ENCODE measurements around the gene JPH3.
"Not testable (repeated sequence)": the region's sequence is repeated elsewhere in the genome, so short reads cannot be mapped to it uniquely, and the experiment has no call there.

JPH3 gene

DNA sequence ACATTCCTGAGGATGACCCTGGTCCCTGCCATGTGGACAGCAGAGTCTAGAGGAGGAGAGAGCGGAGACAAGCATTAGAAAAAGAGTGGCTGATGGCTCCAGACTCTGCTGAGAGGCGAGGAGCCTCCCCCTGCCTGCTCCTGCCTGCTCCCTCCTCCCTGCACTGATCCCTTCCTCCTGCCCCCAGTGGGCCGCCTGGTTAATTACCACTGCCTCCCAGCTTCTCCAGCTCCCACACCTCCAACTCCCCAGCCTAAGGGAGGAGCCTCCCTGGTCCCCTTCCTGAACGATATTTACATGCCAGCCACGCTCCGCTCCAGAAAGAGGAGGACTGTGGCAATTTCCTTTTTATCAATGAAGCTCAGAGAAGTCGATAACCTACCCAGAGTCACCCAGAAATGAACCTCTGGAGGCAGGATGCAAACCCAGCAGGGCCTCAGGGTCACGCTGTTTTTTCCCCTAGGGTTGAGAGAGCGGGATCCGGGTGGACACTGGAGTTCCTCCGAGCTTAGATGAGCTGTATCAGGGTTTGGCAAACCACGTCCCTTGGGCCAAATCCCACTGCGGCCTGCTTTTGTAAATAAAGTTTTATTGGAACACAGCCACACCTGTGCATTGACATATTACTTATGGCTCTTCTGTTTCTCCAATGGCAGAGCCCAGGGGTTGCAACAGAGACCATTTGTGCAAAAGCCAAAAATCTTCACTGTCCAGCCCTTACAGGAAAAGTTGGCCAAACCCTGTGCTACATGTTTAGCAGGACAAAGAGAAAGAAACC is 27.1 kb upstream of the JPH3 start:
- DNase-seq (ENCODE audit: low spot score): no peak

DNA sequence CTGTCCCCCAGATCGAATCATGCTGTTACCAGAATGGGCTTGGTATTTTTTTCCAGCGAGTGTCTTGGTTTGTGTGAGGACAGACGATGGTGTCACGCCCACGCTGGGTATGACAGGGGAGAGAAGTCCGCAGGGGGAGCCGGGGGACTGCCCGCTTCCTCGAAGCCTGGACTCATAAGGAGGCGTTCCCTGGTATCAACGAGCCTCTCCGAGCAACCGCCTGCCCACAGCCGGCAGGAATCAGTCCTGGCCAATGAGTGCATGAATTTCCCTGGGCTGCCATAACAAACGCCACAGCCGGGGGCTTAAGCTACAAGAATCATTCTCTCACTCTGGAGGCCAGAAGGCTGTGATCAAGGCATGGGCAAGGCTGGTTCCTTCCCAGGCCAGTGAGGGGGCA is 26.1 kb upstream of the JPH3 start:
- no peak for DNase-seq (ENCODE audit: low spot score)

DNA sequence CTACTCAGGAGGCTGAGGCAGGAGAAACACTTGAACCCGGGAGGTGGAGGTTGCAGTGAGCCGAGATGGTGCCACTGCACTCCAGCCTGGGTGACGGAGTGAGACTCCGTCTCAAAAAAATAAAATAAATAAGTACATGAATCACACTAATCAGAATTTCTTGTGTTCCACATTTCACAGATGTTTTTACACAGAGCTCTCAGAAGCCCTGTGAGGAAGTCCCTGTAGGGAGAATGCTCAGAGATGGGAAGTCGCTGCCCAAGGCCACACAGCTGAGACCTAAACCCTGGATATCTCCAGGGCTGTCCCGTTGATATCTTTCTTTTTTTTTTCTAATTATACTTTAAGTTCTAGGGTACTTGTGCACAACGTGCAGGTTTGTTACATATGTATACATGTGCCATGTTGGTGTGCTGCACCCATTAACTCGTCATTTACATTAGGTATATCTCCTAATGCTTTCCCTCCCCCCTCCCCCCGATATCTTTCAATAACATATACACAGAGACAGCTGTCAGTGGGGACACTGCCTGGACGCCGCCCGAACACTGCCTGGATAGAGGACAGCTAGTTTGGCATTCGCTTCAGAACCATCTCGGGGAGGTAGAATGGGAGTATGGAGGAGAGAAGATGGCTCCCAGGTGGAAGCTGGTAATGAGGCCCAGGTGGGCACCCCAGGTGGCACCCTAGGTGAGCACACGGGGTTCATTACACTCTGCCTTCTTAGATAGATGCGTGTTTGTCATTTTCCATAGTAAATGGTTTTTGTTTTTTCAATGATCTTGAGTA is 24.0 kb upstream of the JPH3 start:
- not testable (repeated sequence) for DNase-seq (ENCODE audit: low spot score)

DNA sequence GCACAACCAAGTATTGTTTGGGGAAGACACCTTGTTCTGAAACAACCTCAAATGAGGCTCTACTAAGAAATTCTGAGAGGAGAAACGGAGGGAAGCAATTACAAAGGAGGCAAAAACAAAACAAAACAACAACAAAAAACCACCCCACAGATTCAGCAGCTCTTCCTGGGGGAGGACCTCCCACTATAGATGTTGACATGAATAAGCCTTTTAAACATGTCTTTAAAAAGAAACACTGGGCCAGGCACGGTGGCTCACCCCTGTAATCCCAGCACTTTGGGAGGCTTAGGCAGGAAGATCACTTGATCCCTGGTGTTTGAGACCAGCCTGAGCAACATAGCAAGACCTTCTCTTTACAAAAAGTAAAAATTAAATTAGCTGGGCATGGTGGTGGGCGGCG is 22.6 kb upstream of the JPH3 start:
- DNase-seq (ENCODE audit: low spot score): no peak

DNA sequence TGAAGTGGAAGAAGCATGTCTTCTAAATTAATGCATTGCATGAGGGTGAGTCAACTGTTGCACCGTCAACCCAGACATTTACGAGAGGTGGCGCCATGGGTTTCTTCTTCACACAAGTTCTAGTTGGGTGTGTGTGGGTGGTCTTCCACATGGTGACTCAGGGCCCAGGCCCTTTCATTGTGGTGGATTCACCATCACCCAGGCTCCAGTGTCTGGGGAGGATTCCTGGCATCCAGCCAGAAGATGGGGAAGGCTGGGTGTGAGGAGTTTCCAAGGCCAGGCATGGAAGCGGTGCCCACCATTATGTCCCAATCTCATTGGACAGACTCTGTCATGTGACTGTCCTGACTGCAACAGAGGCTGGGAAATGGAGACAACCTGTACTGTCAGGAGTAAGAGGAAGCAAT is 21.4 kb upstream of the JPH3 start:
- no peak for DNase-seq (ENCODE audit: low spot score)

DNA sequence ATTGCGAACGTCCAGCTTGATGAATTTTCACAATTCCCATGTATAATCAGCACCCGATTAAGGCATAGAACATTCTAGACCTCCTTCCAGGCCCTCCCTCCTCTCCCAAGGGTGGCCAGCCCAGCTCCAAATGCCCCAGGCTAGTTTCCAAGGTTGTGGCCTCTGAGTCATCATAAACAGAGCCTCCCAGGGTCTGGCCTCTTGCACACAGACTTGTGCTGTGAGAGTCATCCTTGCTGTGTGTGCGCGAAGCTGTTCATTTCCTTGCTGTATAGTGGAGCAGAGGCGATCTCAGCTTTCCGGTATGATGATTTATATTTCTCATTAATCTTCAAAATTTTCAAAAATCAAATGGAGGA is 20.5 kb upstream of the JPH3 start:
- DNase-seq (ENCODE audit: low spot score): no peak

DNA sequence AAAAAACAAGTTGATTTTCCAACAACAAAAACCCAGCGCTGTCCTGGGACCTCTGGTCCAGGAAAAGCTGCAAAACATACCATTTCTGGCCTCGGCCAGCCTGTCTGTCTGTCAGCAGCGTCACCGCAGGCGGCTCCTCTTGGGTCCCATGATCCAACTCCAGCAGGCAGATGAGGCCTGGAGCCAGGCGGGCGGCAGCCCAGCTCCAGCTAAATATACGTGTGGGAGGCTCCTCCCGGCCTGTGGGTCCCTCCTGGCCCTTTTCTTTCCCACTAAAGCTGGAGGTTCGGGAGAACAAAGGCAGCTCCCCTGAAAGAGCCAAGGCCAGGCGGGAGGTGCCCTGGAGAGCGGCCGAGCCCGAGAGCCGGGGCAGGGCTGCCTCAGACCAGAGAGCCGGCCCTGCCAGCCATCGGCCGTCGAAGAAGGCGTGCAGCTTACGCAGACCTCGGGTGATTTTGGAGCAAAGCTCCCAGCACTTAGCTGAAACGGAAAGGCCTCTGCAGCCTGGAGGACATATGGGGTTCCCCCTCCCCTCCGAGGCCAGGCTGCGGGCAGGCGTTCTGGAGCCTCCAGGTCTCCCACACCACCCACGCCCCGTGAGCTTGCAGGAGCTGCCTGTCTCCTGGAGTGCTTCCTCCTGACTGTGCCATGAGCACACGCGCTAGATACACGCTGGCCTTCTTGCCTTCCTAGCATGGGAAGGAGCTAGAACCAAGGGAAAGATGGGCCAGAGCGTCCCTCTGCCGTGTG is 19.9 kb upstream of the JPH3 start:
- no peak for DNase-seq (ENCODE audit: low spot score)

DNA sequence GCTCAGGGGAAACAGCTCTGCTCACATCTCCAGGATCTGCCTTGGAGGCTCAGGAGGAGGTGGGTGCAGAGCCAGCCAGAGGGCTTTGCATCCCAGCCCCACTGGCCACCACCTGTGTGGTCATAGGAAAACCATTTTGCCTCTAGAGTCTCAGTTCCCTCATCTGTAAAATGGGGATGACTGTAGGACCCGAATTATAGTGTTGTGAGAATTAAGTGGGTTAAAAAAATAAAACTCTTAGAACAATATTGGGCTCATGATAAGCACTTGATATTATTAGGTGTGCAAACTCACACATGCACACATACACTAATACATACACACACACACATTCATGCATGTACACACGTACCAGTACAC is 19.4 kb upstream of the JPH3 start:
- no peak for DNase-seq (ENCODE audit: low spot score)

DNA sequence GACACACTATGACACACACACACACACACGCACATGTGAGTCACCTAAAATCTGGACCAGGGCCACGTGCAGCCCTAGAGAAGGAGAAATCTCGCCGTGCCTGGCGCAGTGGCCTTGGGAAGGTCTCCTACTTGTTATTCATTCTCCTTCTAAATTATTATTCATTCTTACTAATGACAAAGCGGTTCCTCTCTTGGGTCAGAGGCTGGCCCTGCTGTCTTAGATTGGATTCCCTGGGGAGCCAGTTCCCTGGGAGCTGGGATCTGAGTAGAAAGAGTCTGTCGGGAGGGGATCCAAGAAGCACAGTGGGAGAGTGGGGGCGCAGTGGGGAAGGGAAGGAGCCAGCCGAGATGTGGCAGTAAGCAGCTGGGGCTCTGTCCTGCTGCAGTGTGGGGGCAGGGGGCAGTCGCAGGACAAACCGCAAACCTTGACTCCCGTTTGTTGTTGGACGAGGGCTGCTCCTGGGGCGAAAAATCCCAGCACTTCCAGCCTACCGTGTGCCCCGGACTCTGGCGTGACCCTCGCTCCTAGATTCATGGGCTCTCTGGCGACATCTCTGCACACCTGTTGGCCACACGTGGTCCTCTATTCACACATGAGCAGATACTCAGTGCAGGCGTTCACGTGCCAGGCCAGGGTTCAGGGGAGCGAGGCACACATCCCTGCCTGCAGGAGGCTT is 18.7 kb upstream of the JPH3 start:
- DNase-seq (ENCODE audit: low spot score): no peak

DNA sequence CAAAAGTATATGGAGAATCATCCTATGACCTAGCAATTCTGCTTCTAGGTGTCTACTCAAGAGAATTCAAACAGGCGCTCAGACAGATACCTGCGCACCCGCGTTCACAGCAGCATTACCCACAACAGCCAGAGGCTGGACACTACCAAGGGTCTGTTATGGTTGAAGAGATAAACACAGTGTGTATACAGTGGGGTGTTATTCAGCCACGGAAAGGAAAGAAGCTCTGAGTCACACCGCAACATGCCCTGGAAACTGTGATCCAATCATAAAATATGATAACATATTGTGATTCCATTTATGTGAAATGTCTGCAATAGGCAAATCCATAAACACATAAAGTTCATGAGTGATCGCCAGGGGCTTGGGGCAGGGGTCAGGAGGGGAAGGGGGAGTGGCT is 18.0 kb upstream of the JPH3 start:
- DNase-seq (ENCODE audit: low spot score): no peak

DNA sequence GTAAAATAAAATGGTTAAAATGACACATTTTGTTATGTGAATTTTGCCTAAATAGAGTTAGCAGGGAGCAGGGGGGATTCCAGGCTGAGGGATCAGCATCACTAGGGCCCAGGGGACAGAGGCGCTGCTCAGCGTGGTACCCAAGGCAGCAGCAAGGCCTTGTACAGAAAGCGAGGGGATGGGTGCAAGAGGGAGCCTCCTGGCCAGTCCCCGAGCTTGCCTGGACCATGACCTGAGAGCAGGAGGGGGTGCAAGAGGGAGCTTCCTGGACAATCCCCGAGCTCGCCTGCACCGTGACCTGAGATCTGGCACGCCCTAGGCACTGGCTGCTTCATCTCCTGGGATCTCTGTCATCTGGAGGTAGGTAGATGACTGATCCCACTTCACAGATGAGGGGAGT is 17.3 kb upstream of the JPH3 start:
- DNase-seq (ENCODE audit: low spot score): no peak

DNA sequence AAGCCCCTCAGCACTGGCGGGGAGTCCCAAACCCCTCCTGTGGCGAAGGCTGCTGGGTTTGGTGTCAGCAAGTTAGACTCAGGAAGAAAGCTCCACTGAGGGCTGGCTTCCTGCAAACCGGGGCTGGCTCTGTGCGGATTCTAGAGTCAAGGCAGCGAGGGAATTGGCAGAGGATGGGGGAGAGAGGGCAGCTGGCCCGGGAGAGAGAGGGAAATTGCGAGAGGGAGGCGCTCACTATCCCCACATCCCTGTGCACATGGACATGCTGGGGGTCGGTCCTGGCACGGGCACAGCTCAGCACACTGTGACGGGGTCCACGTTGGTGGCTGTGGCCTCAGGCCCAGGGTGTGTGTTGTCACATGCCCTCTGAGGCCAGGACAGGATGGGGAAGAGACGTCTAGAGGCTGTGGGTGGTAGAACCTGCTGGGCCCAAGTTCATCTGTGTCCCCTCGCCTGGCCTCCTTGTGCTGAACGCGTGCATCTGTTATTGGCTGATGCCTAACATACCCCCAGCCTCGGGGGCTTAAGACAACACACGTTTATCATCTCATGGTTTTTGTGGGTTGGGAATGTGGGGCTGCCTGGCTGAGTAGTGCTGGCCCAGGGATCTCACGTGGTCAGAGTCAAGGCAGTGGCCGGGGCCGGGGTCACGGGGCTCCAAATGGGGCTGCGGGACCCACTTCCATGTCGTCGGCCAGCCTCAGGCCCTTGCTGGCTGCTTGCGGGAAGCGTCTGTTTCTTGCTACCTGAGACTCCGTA is 16.7 kb upstream of the JPH3 start:
- no peak for DNase-seq (ENCODE audit: low spot score)

DNA sequence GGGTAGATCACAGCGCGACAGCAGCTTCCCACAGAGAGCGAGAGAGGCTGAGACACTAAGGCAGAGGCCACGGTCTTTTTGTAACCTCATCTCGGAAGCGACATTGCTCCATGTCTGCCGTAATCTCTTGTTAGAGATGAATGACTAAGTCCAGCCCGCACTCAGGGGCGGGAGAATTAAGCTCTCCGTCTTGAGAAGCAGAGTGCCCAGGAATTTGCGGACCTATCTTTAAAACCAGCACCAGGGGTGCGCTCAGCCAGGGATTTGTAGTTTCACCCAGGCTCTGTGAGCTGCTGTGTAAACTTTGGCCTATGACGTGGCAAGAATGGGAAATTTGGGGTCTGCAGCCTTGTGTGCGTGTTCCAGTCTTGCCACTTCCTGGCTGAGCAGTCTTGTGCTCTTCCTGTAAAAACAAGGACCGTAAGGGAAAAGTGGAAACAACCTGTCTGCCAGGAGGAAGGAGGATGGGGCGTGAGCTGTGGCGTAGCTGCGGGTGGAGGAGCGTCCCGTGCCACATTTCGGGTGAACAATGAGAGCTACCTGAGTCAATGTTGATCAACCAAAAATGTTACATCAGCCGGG is 16.0 kb upstream of the JPH3 start:
- no peak for DNase-seq (ENCODE audit: low spot score)

DNA sequence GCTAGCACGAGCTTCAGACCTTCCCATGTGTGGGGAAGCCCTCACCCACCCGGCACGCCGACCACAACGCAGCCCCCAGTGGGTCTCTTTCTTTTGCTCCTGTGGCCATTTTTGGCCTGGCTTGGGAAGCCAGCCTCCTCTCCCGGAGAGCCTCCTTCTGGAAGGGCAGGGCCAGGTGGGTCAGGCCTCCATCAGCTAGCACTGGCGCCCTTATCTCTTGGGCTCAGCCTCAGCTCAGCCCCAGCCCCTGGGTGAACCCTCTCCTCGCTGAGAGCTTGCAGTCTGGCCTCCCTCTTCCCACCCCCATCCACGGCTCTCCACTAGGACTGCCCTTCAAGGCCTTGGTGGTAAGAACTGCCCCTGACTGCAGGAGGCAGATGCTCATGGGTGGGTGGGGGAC is 14.7 kb upstream of the JPH3 start:
- DNase-seq (ENCODE audit: low spot score): no peak

DNA sequence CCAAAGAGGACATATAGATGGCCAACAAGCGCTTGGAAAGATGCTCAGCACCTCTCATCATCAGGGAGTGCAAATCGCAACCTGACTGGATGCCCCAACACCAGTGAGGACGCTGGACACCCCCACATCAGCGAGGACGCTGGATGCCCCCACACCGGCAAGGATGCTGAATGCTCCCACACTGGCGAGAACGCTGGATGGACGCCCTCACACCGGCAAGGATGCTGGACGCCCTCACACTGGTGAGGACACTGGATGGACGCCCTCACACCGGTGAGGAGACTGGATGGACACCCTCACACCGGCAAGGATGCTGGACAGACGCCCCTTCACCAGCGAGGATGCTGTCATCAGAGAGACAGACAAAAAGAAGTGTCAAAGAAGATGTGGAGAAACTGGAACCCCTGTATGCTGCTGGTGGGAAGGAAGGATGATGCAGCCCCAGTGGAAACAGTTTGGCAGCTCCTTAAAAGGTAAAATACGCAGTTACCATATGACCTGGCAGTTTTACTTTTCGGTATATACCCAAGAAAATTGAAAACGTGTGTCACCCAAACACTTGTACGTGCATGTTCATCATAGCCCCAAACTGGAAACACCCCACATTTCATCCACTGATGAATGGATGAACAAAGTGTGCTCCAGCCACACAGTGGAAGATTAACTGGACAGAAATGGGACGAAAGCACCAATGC is 10.1 kb upstream of the JPH3 start:
- no peak for DNase-seq (ENCODE audit: low spot score)

DNA sequence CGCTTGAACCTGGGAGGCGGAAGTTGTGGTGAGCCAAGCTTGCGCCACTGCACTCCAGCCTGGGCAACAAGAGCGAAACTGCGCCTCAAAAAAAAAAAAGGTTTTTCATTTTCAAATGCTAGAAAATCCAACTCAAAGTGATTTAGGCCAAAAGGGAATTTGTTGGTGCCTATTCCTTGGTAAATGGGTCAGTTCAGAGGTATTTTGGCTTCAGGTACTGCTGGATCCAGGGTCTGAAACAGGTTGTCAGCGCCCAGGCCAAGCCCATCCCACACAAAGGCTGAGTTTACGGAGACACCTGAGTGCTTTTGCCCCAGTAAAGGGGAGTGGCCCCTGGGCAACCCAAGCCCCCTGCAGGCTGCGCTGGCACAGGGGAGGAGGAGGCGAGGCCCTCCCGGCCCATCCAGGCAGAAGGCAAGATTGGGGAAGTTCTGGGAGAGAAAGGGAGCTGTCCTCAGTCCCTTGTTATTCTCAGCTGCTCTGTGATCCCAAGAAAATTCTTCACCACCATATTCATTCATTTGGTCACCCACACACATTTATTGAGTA is 8.5 kb upstream of the JPH3 start:
- no peak for DNase-seq (ENCODE audit: low spot score)

DNA sequence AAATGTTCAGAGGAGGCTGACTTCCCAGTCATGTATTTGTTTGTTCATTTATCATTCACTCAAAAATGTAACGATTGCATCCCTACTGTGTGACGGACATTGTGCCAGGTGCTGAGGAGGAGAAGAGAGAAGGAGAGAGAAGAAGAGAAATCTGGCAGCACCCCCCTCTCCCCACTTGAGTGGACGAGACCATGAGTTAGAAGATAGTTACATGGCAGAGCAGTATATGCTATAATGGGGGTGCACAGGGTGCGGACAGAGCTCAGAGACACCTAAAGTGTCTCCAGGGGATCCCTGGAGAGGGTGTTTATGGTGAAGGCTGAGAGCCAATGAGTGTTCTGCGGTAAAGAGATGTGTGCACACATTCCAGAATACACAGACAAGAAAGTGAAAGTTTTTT is 6.6 kb upstream of the JPH3 start:
- DNase-seq (ENCODE audit: low spot score): no peak

DNA sequence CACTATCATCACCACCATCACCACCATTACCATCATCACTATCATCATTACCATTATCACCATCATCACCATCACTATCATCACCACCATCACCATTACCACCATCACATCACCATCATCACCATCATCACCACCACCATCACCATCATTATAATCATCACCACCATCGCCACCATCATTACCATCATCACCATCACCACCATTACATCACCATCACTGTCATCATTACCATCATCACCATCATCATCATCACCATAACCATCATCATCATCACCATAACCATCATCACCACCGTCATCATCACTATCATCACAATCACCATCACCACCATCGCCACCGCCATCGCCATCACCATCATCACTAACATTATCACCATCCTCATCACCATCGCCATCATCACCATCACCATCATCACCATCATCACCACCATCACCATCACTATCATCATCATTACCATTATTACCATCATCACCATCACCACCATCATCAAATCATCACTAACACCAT is 4.9 kb upstream of the JPH3 start:
- DNase-seq (ENCODE audit: low spot score): no peak

DNA sequence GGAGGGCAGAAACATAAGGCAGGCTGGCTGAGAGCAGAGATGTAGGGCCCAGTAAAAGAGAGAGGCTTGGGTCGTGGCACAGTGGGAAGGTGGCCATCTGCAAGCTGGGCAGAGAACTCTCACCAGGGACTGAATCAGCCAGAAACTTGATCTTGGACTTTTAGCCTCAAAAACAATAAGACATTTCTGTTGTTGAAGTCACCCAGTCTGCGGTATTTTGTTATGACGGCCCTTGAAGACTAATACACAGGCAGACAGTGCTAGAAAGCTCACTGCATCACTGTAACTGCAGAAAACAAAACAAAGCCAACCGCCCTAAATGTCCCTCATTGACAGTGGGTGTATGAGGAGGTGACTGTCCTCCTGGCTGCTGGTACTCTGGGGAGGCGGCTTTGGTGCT is 3.9 kb upstream of the JPH3 start:
- DNase-seq (ENCODE audit: low spot score): no peak

DNA sequence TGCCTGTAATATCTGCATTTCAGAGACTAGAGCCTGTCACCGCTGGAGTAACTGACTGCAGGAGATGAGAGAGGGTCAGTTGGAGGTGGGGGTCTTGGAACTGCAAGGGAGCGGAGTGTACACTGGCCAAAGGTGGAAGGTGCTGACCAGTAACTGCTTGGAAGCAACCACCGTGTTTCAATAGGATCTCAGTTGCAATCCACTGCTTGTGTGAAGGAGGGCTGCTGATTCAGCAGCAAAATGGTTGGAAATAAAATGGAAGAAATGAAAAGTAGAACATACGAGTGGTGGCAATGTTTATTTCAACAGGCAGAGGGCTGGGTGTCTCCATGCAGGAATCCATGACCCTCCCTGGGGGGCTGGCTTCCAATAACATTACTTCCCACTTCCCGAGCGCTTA is 2.1 kb upstream of the JPH3 start:
- no peak for DNase-seq (ENCODE audit: low spot score)
